Nucleus accumbens (tissue), 56 donors: ENCODE measurements around the gene PKDCC.

Source experiments
- DNase-seq, 56 donors: peaks; one replicate each; lab custom pipeline; 2025; lab: John Stamatoyannopoulos, UW

Gene PKDCC

DNA sequence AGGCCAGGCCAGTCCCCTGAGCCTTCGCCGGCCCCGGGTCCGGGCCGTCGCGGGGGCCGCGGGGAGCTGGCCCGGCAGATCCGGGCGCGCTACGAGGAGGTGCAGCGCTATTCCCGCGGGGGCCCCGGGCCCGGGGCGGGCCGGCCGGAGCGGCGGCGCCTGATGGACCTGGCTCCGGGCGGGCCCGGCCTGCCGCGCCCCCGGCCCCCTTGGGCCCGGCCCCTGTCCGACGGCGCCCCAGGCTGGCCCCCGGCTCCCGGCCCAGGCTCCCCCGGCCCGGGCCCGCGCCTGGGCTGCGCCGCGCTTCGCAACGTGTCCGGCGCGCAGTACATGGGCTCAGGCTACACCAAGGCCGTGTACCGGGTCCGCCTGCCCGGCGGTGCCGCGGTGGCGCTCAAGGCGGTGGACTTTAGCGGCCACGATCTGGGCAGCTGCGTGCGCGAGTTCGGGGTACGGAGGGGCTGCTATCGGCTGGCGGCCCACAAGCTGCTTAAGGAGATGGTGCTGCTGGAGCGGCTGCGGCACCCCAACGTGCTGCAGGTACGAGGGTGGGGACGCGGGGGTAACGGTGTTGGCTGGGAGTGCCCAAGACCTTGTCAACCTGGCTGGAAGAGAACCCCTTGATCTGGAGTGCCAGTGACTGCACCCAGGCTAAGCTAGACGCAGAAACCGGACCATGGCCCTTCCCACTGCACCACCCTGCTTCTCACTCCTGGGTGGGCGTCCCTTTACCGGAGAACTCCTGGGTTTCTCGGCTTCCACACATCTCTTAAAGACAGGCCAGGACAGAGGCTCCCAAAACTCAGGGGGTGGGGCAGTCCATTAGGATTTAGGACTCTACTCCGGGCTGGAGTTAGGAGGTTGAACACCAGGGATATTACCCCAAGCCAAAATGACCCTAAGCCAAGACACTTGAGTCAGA is 739 bp downstream of the PKDCC start:
- DNase-seq = peak in 1 of 56 donors; percentile 38

DNA sequence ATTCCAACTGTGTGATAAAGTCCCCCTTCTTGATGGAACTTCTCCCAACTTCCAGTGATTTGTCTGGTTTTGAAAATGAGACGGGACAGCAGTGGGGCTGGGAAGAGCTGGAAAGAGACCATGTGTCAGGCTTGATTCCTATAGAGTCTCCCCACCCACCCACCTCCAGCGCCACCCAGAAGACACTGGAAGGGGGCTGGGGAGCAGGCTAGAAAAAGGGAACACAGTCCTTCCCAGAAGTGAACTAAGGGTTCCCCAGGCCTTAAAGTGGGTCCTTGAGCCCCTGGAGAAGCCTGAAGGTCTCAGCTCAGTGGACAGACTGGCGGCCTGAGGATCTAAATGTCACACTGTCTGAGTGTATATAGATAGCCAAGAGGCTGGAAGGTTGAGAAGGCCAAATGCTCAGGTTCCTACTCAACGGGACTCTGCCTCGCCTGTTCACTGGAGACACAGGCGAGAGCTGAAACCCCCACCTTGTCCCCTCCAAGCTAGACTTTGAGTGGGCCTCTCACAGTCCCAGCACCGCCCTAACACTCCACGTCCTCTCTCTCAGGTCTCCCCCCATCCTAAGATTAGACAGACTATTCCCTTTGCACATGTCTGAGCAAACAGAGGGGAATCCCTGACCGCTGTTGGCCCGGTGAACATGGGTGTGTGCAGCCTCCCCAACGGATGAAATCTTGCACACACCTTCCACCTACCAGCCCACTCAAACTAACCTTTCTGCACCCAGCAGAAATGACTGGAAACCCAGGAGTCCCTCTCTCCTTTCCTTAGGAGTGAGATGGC is 1.6 kb downstream of the PKDCC start:
- DNase-seq = no peak

DNA sequence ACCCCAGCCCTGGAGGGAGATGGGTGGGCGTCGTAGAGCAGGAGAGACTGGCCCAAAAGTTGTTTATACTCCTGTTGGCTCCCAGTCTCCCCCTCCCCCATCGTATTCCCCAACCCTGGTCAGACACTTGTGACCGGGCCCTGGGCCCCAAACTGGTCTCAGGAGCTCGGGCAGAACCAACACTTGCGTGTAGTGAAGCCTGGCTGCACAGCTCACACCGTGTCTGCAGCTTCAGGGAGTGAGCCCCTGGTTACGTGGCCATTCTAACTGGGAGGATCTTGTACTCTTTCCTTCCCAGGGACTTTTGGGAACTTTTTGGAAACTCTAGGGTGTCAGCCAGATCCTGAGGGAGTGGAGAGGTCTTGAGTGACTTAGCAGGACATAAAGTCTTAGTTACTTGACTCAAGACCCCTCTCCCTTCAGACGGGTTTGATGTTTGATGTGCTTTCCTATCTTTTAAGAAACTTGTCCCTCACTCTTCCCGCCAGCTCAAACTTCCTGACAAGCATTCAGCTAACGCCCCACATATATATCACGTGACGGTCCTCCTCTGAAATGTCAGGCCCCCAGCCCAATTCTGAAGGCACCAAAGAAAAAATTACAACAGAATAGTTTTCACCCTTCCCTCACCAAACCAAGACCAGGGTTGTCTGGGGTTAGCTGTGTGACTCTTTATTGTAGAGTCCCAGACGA is 2.3 kb downstream of the PKDCC start:
- DNase-seq = peak in 1 of 56 donors; percentile 15

DNA sequence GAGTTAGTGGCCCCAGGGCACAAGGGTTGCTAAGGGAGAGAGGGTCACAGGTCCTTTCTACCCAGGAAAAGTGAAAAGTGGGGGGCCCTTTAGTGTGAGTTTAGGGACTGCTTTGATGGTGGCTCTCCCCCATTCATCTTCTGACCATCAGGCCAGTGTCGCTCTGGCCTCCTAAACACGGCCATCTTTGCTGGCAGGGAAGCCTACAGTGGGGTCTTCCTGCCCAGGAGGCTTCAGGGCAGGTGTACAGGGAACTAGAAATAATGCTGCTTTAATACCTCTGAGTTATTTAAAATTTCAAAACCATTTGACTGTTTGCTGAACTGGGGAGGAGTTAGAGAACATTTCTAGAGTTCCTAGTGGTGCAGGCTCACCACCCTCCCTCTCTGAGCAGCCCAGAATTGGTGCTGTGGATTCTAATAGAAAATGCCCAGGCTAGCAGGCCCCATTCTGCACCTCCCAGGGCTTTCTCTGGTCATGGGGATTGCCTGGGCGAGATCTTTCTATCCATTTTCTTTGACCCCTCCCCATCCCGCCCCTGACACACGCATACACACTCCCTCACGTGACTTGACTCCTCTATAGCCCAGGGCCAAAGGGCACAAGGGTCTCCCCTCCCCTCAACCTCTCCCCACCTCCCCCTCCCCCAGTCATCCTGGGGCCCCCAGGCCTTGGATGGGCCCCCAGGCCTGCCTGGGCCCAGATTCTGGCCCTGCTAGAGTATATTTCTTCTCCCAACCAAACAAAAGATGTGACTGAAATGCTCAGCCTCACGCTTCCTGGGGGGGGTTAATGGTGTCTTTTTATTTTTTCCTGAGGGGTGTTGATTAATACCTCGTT is 3.1 kb downstream of the PKDCC start:
- no peak for DNase-seq

DNA sequence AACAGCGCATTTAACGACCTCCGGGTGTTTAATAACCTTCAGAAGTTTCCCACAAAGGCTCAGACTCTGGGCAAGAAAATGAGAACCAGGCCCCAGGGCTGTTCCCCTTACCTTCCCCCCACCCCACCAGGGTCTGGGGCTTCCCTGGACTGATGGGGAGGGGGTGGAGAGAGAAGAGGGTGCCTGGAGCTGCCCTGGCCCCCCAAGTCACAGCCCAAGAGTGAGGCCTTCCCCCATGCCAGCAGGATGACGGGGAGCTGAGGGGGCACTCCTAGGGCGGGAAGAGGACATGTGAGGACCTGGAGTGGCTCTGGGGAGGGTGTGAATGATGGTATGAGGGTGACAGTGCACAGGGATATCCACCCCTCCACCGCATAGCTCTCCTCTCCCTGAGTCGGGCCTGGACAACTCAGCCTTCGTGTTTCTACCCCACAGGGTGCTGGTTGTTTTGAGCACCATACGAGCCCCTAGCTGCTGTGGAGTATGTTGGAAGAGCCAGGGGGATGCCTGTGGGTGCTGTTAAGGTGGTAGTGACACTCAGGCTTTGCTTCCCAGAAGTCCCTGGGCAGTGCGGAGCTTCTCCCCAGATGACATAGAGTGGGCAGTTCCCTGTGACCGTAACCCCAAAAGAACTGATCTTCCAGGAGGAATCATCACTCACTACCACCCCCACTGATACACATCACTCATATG is 3.9 kb downstream of the PKDCC start:
- DNase-seq = no peak

DNA sequence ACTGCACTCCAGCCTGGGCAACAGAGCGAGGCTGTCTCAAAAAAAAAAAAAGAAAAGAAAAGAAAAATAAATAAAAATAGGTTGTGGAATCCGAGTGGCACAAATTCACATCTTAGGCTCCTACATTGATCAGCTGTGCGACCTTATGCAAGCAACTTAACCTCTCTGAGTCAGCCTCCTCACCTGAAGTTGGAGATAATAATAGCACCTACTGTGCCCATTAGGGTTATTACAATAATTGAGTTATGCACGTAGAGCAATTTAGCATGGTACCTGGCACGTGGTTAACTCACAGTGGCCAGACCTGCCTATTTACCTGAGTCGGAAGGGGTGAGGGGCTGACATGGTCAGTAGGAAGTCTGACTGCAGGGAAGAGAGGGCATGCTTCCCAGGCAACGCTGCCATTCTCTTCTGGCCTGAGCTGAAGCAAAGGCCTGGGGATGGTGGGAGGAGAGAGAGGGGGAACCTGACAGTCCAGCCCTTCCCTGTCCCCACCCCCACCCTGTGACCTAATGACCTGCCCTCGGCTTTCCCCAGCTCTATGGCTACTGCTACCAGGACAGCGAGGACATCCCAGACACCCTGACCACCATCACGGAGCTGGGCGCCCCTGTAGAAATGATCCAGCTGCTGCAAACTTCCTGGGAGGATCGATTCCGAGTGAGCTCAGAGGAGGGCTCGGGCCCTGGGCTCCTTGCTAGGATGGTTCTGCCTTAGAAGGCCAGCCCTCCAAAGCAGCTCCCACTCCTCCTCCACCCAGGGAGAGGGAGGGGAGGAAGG is 5.1 kb downstream of the PKDCC start:
- DNase-seq = no peak

DNA sequence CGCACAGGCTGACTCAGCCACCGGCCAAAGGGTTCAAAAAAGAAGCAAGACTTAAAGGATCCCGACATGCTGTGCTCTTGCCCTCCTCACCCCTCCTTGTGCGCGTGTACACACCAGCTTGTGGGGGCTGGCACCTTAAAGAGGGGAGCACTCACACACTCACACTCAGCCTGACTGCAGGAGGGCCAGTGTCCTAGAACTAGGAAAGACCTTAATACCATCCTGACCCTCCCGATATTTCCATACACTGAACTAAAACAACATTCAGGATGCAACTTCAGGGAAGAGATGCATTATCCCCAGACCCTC is 5.6 kb downstream of the PKDCC start:
- no peak for DNase-seq

DNA sequence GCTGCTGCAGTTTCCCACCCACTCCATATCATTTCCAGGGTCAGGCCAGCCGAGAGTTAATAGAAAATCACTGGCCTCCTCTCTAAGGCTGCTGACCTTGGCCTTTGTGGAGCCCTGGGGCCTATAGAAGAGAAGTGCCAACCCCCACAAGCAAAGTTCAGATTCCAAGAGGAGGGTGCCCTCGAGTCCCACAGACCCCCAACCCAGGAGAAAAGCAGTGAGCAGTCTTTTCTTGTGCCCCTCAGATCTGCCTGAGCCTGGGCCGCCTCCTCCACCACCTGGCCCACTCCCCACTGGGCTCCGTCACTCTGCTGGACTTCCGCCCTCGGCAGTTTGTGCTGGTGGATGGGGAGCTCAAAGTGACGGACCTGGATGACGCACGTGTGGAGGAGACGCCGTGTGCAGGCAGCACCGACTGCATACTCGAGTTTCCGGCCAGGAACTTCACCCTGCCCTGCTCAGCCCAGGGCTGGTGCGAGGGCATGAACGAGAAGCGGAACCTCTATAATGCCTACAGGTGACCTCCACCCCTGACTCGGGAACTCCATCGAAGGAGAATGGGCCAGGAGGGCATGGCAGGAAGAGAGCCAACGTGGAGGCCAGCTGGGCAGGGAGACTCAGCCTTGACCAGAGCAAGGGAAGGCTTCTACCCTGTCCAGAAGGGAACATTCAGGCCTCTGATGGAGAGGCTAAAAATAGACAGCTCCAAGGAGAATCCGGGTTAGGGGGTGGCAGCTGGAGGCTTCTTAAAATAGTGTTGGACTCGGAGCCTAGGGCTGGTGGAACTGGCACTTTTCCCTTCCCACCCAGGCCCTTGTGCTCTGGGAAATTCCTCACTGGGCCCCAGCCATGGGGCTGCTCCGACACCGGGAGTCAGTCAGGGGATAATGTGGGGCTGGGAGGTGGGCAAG is 6.2 kb downstream of the PKDCC start:
- DNase-seq = peak in 1 of 56 donors; percentile 23

DNA sequence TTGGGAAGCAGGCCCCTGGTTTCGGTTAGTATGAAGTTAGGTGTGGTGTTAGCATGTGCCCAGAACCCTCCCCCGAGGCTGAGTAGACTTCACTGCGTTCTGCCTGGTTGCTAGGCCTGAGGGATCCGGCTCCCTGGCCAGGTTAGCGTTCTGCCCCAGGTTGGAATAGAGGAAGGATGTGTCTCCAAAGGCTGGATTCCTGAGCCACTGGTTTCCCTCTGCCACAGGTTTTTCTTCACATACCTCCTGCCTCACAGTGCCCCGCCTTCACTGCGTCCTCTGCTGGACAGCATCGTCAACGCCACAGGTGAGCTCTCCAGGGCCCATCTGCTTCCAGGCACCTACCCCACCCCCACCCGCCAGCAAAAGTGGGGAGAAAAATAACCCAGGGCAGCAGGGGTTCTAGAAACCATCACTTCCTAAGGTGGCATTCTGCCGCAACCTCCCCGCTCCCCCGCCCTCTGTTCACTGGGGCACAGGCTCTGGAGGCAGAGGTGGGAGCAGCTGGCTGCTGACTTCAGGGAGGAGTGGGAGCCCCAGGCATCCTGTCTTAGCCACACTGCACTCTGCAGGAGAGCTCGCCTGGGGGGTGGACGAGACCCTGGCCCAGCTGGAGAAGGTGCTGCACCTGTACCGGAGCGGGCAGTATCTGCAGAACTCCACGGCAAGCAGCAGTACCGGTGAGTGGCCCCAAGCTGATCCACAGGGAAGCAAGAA is 7.1 kb downstream of the PKDCC start:
- DNase-seq = no peak

DNA sequence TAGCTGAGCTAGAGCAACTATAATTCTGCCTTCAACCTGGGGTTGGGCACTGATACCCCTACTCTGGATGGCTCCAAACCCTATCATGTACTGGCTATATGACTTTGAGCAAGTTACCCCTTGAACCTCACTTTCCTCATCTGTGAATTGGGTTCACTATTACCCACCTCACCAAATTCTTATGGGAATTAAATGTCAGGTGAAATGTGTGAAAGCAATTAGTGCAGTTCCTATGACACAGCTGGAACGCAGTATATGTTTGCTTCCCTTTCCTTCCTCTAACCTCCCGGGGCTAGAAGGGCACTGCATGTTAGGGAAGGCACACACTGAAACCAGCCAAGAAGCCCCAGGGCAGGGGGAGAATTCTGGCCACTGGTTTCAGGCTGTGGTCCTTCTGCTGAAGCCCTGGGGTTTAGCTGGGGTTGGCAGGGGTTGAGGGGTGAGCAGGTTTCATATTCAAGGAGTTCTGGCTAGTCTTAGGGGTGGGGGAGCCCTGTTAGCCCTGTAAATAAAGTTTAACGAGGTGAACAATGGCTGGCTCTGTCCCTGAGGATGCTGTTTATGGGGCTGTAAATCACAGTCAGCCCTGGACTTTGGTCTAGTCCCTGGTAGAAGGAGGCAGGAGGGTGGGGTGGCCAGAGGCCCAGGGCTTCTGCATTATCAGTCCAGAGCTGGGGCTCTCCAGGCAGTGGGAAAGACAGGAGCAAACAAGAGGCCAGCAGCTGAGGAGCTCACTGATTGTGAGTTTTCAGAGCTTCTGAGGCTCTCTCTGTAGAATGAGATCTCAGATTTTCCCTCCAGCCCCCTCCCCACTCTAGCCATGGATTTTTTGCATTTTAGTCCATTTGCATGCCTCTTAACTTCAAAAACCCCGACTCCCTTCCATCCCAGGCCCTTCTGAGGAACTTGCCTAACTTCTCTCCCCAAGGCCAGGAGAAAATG is 8.0 kb downstream of the PKDCC start:
- DNase-seq = no peak

DNA sequence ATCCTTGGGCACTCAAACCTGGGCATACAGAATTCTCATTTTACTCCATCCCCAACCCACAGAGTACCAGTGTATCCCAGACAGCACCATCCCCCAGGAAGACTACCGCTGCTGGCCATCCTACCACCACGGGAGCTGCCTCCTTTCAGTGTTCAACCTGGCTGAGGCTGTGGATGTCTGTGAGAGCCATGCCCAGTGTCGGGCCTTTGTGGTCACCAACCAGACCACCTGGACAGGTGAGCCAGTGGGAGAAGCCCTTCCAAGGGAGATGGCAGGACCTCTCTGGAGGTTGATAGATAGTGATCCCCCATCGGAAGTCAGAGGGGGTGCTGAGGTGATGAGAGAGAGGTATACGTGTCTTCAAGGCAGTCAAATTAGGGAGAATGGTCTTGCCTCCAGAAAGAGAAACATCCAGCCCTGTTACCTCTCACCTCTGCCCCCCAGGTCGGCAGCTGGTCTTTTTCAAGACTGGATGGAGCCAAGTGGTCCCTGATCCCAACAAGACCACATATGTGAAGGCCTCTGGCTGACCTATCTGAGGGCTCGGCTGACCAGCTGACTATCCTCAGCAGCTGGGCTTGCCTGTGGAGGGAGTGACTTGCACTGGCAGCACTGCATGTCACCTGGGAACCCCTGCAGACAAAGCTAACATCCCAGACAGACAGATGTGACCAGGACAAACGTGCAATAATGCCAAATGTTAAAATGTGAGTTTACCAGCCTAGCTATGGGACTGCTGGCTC is 9.5 kb downstream of the PKDCC start:
- DNase-seq = no peak

DNA sequence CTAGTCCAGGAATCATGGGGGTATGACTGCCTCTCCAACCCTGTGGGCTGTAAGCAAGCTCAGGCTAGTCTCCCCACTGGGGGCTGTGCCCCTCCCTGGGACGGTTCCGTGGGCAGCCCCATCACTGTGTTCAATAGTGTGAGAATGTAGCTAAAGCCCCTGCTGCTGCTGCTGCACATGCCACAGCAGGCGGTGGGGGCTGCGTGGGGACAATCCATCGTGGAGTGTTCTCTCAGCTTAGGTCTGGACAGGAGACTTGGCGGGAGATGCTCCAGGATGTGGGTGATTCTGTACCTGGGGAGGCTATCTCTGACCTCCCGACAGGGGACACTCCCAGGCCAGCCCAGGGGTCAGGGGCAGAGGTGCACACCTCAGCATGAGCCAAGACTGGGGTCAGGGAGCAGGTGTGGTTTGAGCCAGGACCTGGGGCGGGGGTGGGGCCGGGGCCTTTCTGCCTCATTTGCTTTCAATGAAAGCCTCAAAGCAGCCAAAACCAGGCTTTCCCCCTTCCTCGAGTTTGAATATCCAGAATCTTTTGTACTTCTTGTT is 10.2 kb downstream of the PKDCC start:
- DNase-seq = no peak

DNA sequence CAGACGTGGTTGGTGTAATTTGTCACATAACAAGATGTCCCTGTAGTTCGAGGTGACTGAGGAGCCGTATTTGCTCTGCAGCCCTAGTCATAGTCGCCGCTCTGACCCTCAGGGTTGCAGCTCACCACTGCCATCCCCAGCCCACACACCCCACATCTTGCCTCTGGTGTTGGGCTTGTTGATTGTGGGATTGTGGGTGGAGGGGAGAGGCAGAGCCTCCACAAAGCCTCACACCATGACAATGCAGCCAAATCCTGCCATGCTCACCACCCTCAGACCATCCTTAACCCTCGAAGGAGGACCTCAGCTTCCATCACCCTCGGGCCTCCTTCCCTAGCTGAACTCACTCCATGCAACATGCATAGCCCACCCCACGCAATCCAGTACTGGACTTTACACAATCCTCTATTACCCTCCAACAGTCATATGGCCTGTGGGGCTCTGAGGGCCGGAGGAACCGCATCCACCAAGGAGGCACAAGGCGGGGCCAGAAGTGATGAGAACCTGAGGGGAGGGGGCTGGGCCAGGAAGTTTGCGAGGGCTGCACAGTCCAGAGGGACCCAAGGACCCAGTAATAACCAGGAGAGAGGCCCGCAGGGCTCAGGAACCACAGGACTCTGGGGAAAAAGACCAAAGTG is 11.6 kb downstream of the PKDCC start:
- DNase-seq = no peak

DNA sequence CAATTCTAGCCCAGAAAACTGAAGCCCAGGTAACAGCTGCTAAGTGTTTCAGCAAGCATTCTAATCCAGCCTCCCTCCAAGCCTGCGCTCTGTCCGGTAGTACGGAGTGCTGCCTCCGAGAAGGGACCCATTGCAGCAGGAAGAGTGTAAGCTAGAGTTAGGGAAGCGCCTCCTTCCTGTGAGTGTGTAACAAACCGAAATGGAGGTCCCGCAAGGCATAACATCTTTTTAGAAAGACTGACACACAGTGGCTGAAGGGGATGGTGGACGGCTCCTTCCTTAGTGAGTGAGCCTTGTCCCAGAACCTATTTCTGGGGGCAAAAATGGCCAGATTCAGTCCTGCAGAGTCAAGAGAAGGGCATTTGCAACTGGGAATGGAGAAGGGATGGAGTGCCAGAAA is 12.2 kb downstream of the PKDCC start:
- DNase-seq = no peak
